K562 (cell line): ENCODE results near the gene FTH1. TPM values are rescaled to one million over a fixed set of nuclear protein-coding genes. Genes with fewer than 3 reads are reported as not detected.
A peak's percentile ranks its signal among the peaks of the same experiment; 100 is the strongest.

Source experiments
- BCL6 ChIP-seq: fragments of 250-450 bp; sonication (Bioruptor Pico); IDR thresholded peaks from 2 replicates; pipeline ENCODE4 v1.4.0; 2020
- CHD1 ChIP-seq: fragments of 200-600 bp; sonication (generic); IDR thresholded peaks from one replicate; pipeline ENCODE4 v1.6.1; 2012; ENCODE audit warnings: mild to moderate bottlenecking, moderate library complexity, low read length, inconsistent platforms
- EP400 ChIP-seq: fragments of 450-650 bp; IDR thresholded peaks from 2 replicates; pipeline ENCODE4 v1.6.1; 2017; ENCODE audit warnings: antibody characterized with exemption, mild to moderate bottlenecking, moderate library complexity
- MAZ ChIP-seq, 2 experiments: fragments of 450-650 bp in 1 of 2; sonication (generic) in 1 of 2; formaldehyde crosslinking; IDR thresholded peaks in 1 of 2; conservative IDR thresholded peaks in 1 of 2; 2 replicates each; pipeline versions ENCODE4 v1.4.0 to v1.5.0; 2020; ENCODE audit warnings: mild to moderate bottlenecking in 1 of 2, missing genetic modification reagents in 1 of 2
- MED1 ChIP-seq: sonication (generic); formaldehyde crosslinking; IDR thresholded peaks from 2 replicates; pipeline ENCODE4 v1.8.1; 2023; ENCODE audit warnings: missing genetic modification reagents, borderline replicate concordance
- NCOA2 ChIP-seq, 2 experiments: fragments of 450-650 bp; IDR thresholded peaks; 2 replicates each; pipeline ENCODE4 v1.6.1; 2018; ENCODE audit warnings: mild to moderate bottlenecking in 2 of 2, moderate library complexity in 1 of 2; ENCODE audit not compliant: partially characterized antibody in 2 of 2
- NUFIP1 ChIP-seq: fragments of 450-650 bp; IDR thresholded peaks from 2 replicates; pipeline ENCODE4 v1.6.1; 2018; ENCODE audit not compliant: partially characterized antibody
- SMARCC2 ChIP-seq: fragments of 450-650 bp; IDR thresholded peaks from 2 replicates; pipeline ENCODE4 v1.6.1; 2017; ENCODE audit warnings: antibody characterized with exemption, moderate library complexity, mild to moderate bottlenecking, low read depth
- SMARCE1 ChIP-seq: fragments of 450-650 bp; IDR thresholded peaks from 2 replicates; pipeline ENCODE4 v1.7.1; 2016; ENCODE audit warnings: mild to moderate bottlenecking
- TGIF2 ChIP-seq: sonication (generic); formaldehyde crosslinking; IDR thresholded peaks from 2 replicates; pipeline ENCODE4 v1.8.1; 2022; ENCODE audit warnings: mild to moderate bottlenecking, missing genetic modification reagents, moderate library complexity
- YBX1 ChIP-seq: fragments of 450-650 bp; IDR thresholded peaks from 2 replicates; pipeline ENCODE4 v1.7.1; 2016; ENCODE audit warnings: mild to moderate bottlenecking
- ZNF77 ChIP-seq: fragments of 250-450 bp; sonication (Bioruptor Pico); IDR thresholded peaks from 2 replicates; pipeline ENCODE4 v1.5.0; 2020
- polyA plus RNA-seq, 8 experiments: library from polyadenylated mRNA; depleted of rRNA in 4 of 8; stranded (reverse) in 5 of 8; unstranded in 3 of 8; fragments of >200 nt; fragmentation: Nextera tagmentation in 2 of 8; fragmentation: Illumina TruSeq in 1 of 8; extraction: Ambion mirVana in 2 of 8; extraction: Trizol in 1 of 8; gene quantifications; 2 replicates each; pipeline versions ENCODE4 v1.2.1 to v1.2.3, GENCODE V29; 2011 to 2014; ENCODE audit warnings: inconsistent platforms in 1 of 8, missing spikeins in 1 of 8
- total RNA-seq, 7 experiments: library from RNA; depleted of rRNA in 6 of 7; stranded (reverse); fragments of >200 nt in 6 of 7; fragmentation: Illumina TruSeq in 2 of 7; extraction: Trizol in 2 of 7; gene quantifications; 2 replicates each; pipeline versions ENCODE4 v1.2.1 to v1.2.3, GENCODE V29; 2011 to 2021; ENCODE audit warnings: low replicate concordance in 1 of 7
- TF ChIP-seq, protein P1 (sequence below): IDR thresholded peaks from 3 replicates; pipeline ENCODE4 v1.6.1; 2011; ENCODE audit warnings: borderline replicate concordance, mild to moderate bottlenecking, moderate library complexity; ENCODE audit not compliant: insufficient read length; ENCODE audit errors: extremely low read depth
- TF ChIP-seq, protein P2 (sequence below): fragments of 450-650 bp; IDR thresholded peaks from 2 replicates; pipeline ENCODE4 v1.7.1; 2018; ENCODE audit warnings: mild to moderate bottlenecking, low read depth; ENCODE audit not compliant: partially characterized antibody
- TF ChIP-seq, protein P3 (sequence below): sonication (generic); formaldehyde crosslinking; IDR thresholded peaks from 2 replicates; pipeline ENCODE4 v1.8.0; 2023; ENCODE audit warnings: mild to moderate bottlenecking, missing genetic modification reagents
- TF ChIP-seq, protein P4 (sequence below): fragments of 450-650 bp; IDR thresholded peaks from 2 replicates; pipeline ENCODE4 v1.6.1; 2017; ENCODE audit warnings: antibody characterized with exemption, mild to moderate bottlenecking

FTH1 gene
- total and polyA plus RNA-seq, 9 of the 15 experiments (the other 6 are each of a cell fraction or from before 2014, with no cell fraction given): 370 to 3,146 (median 802) TPM

DNA sequence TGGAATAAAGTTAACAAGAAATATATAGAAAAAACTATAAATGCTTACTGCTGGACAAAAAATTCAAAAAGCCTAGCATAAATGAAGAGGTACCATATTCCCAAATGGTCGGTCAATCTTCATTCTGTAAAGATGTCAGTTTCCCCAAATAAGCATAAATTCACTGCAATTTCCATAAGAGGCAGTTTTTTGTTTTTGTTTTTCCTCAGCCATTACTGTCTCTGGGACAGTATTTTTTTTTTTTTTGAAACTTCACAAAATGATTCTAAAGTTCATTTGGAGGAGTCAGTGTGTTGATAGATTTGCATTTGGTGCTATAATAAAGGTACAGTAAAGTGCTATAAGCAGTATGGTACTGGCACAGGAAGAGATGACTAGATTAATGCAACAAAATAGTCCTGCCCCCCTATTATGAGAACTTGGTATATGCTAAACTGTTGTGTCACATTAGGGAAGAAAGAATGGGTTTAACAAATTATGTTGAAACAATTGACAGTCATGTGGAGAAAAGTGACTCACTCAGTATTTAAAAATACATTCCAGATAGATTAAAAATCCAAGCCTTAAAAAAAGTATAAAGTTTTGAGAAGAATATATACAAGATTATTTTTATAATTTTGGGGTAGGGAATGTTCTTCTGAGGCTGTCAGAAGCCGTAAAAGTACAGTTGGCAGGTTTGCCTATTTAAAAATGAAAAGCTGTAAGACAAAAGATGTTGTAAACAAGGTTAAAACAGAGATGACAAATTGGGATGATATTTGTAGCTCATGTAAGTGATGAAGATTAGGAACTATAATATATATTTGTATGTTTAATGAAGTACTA, 2.6 kb upstream of the FTH1 start (continued):
- TF ChIP-seq SMARCC2: no peak
- no peak for TF ChIP-seq MED1 (CRISPR knock-in tag)
- no peak for TF ChIP-seq MAZ (CRISPR knock-in tag; conservative IDR thresholded peaks at IDR 0.05 in 1 of 2, IDR thresholded peaks at IDR 0.05 in 1 of 2)
- TF ChIP-seq BCL6 (CRISPR knock-in tag): no peak
- no peak for TF ChIP-seq TGIF2 (CRISPR knock-in tag)
- no peak for TF ChIP-seq YBX1
- 0 out of 2 replicates have a peak, but pooled peaks have one; percentile 18 for TF ChIP-seq EP400
- TF ChIP-seq, protein P1, sequence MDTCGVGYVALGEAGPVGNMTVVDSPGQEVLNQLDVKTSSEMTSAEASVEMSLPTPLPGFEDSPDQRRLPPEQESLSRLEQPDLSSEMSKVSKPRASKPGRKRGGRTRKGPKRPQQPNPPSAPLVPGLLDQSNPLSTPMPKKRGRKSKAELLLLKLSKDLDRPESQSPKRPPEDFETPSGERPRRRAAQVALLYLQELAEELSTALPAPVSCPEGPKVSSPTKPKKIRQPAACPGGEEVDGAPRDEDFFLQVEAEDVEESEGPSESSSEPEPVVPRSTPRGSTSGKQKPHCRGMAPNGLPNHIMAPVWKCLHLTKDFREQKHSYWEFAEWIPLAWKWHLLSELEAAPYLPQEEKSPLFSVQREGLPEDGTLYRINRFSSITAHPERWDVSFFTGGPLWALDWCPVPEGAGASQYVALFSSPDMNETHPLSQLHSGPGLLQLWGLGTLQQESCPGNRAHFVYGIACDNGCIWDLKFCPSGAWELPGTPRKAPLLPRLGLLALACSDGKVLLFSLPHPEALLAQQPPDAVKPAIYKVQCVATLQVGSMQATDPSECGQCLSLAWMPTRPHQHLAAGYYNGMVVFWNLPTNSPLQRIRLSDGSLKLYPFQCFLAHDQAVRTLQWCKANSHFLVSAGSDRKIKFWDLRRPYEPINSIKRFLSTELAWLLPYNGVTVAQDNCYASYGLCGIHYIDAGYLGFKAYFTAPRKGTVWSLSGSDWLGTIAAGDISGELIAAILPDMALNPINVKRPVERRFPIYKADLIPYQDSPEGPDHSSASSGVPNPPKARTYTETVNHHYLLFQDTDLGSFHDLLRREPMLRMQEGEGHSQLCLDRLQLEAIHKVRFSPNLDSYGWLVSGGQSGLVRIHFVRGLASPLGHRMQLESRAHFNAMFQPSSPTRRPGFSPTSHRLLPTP: no peak
- no peak for TF ChIP-seq NUFIP1
- peak; percentile 22; the same call in 1 of the 2 replicates for TF ChIP-seq SMARCE1
- peak; percentile 67 for TF ChIP-seq CHD1
- no peak for TF ChIP-seq ZNF77
- no peak for TF ChIP-seq NCOA2 (IDR thresholded peaks at IDR 0.05; ENCODE audit: partially characterized antibody in 2 of 2)
- TF ChIP-seq, protein P2, sequence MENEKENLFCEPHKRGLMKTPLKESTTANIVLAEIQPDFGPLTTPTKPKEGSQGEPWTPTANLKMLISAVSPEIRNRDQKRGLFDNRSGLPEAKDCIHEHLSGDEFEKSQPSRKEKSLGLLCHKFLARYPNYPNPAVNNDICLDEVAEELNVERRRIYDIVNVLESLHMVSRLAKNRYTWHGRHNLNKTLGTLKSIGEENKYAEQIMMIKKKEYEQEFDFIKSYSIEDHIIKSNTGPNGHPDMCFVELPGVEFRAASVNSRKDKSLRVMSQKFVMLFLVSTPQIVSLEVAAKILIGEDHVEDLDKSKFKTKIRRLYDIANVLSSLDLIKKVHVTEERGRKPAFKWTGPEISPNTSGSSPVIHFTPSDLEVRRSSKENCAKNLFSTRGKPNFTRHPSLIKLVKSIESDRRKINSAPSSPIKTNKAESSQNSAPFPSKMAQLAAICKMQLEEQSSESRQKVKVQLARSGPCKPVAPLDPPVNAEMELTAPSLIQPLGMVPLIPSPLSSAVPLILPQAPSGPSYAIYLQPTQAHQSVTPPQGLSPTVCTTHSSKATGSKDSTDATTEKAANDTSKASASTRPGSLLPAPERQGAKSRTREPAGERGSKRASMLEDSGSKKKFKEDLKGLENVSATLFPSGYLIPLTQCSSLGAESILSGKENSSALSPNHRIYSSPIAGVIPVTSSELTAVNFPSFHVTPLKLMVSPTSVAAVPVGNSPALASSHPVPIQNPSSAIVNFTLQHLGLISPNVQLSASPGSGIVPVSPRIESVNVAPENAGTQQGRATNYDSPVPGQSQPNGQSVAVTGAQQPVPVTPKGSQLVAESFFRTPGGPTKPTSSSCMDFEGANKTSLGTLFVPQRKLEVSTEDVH: no peak
- TF ChIP-seq, protein P3, sequence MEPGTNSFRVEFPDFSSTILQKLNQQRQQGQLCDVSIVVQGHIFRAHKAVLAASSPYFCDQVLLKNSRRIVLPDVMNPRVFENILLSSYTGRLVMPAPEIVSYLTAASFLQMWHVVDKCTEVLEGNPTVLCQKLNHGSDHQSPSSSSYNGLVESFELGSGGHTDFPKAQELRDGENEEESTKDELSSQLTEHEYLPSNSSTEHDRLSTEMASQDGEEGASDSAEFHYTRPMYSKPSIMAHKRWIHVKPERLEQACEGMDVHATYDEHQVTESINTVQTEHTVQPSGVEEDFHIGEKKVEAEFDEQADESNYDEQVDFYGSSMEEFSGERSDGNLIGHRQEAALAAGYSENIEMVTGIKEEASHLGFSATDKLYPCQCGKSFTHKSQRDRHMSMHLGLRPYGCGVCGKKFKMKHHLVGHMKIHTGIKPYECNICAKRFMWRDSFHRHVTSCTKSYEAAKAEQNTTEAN (CRISPR knock-in tag): no peak
- TF ChIP-seq, protein P4, sequence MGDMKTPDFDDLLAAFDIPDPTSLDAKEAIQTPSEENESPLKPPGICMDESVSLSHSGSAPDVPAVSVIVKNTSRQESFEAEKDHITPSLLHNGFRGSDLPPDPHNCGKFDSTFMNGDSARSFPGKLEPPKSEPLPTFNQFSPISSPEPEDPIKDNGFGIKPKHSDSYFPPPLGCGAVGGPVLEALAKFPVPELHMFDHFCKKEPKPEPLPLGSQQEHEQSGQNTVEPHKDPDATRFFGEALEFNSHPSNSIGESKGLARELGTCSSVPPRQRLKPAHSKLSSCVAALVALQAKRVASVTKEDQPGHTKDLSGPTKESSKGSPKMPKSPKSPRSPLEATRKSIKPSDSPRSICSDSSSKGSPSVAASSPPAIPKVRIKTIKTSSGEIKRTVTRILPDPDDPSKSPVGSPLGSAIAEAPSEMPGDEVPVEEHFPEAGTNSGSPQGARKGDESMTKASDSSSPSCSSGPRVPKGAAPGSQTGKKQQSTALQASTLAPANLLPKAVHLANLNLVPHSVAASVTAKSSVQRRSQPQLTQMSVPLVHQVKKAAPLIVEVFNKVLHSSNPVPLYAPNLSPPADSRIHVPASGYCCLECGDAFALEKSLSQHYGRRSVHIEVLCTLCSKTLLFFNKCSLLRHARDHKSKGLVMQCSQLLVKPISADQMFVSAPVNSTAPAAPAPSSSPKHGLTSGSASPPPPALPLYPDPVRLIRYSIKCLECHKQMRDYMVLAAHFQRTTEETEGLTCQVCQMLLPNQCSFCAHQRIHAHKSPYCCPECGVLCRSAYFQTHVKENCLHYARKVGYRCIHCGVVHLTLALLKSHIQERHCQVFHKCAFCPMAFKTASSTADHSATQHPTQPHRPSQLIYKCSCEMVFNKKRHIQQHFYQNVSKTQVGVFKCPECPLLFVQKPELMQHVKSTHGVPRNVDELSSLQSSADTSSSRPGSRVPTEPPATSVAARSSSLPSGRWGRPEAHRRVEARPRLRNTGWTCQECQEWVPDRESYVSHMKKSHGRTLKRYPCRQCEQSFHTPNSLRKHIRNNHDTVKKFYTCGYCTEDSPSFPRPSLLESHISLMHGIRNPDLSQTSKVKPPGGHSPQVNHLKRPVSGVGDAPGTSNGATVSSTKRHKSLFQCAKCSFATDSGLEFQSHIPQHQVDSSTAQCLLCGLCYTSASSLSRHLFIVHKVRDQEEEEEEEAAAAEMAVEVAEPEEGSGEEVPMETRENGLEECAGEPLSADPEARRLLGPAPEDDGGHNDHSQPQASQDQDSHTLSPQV: peak; percentile 32; the same call in 1 of the 2 replicates
